SK-N-SH (cell line): Measurements from ENCODE around the gene DOCK4. TPM values are rescaled to one million over a fixed set of nuclear protein-coding genes. Genes with fewer than 3 reads are reported as not detected.

ENCODE experiments used
- CTCF ChIA-PET: fragments of 300-600, 350-600 bp; formaldehyde crosslinking; extraction: SDS; loops from one replicate; lab custom pipeline; 2021; lab: Yijun Ruan, JAX
- POLR2A ChIA-PET: fragments of 350-600 bp; sonication (Branson Sonifier 250); formaldehyde crosslinking; extraction: SDS; loops from one replicate; lab custom pipeline; 2020; ENCODE audit warnings: antibody characterized with exemption, inconsistent platforms; lab: Yijun Ruan, JAX
- DNase-seq: peaks from one replicate; pipeline ENCODE4 v3.0.0; 2012
- H2AFZ ChIP-seq: fragments of 200-600 bp; sonication (generic); 2 replicates; pipeline ENCODE4 v1.8.1; 2016; ENCODE audit warnings: antibody characterized with exemption, mild to moderate bottlenecking, low read depth
- H3F3A ChIP-seq: fragments of 200-600 bp; sonication (generic); replicated peaks from 2 replicates; pipeline ENCODE3; 2016; ENCODE audit warnings: antibody characterized with exemption, mild to moderate bottlenecking; ENCODE audit not compliant: insufficient read depth
- H3K27ac ChIP-seq, 2 experiments: fragments of 200-500 bp in 1 of 2; fragments of 200-600 bp in 1 of 2; sonication (Bioruptor generic) in 1 of 2; sonication (generic), shearing (Covaris generic) in 1 of 2; 2 replicates each; pipeline versions ENCODE4 v1.5.1 to v1.6.1; 2014 to 2016; ENCODE audit warnings: low read depth in 2 of 2, inconsistent platforms in 1 of 2, low read length in 1 of 2, mild to moderate bottlenecking in 1 of 2, mixed read lengths in 1 of 2
- H3K27me3 ChIP-seq: fragments of 200-600 bp; sonication (generic), shearing (Covaris generic); 2 replicates; pipeline ENCODE4 v1.6.1; 2016; ENCODE audit warnings: mixed run types; ENCODE audit not compliant: insufficient read depth
- H3K36me3 ChIP-seq, 2 experiments: fragments of 200-500 bp in 1 of 2; fragments of 200-600 bp in 1 of 2; sonication (Bioruptor generic) in 1 of 2; sonication (generic) in 1 of 2; replicated peaks in 1 of 2; 2 replicates each; pipeline versions ENCODE3 to v1.5.1; 2014 to 2016; ENCODE audit warnings: low read length in 1 of 2, mild to moderate bottlenecking in 1 of 2; ENCODE audit not compliant: insufficient read depth in 2 of 2, control insufficient read depth in 1 of 2
- H3K4me1 ChIP-seq, 2 experiments: fragments of 200-500 bp in 1 of 2; fragments of 200-600 bp in 1 of 2; sonication (Bioruptor generic) in 1 of 2; sonication (generic), shearing (Covaris generic) in 1 of 2; 2 replicates each; pipeline versions ENCODE4 v1.5.1 to v1.6.1; 2014 to 2016; ENCODE audit warnings: low read depth in 1 of 2, low read length in 1 of 2, mixed run types in 1 of 2; ENCODE audit not compliant: insufficient read depth in 2 of 2, control insufficient read depth in 1 of 2
- H3K4me2 ChIP-seq: fragments of 200-600 bp; sonication (generic), shearing (Covaris generic); 2 replicates; pipeline ENCODE4 v1.6.1; 2017; ENCODE audit warnings: mixed run types
- H3K4me3 ChIP-seq, 2 experiments: fragments of 200-500 bp in 1 of 2; fragments of 200-600 bp in 1 of 2; sonication (Bioruptor generic) in 1 of 2; sonication (generic), shearing (Covaris generic) in 1 of 2; 2 replicates each; pipeline versions ENCODE4 v1.5.1 to v1.8.1; 2014 to 2016; ENCODE audit warnings: low read depth in 2 of 2, inconsistent platforms in 1 of 2, low read length in 1 of 2, mild to moderate bottlenecking in 1 of 2, mixed read lengths in 1 of 2, moderate library complexity in 1 of 2
- H3K79me2 ChIP-seq: fragments of 200-600 bp; sonication (generic); 2 replicates; pipeline ENCODE4 v1.8.1; 2017; ENCODE audit warnings: mild to moderate bottlenecking; ENCODE audit not compliant: insufficient read depth
- H3K9ac ChIP-seq: fragments of 200-600 bp; sonication (generic); 2 replicates; pipeline ENCODE4 v1.6.1; 2017; ENCODE audit warnings: mixed run types
- H3K9me2 ChIP-seq: fragments of 200-600 bp; sonication (generic); 2 replicates; pipeline ENCODE4 v1.6.1; 2017; ENCODE audit warnings: mixed run types
- H3K9me3 ChIP-seq: fragments of 200-600 bp; sonication (generic); 2 replicates; pipeline ENCODE4 v1.6.1; 2017; ENCODE audit warnings: mixed run types, mild to moderate bottlenecking, moderate library complexity
- H4K20me1 ChIP-seq: fragments of 200-600 bp; sonication (generic); 2 replicates; pipeline ENCODE4 v1.6.1; 2017; ENCODE audit warnings: mild to moderate bottlenecking, mixed run types; ENCODE audit not compliant: insufficient read depth
- CHD2 ChIP-seq: fragments of 150-350 bp; IDR thresholded peaks from 2 replicates; pipeline ENCODE4 v1.6.1; 2018; ENCODE audit warnings: low read length; ENCODE audit not compliant: partially characterized antibody
- CTCF ChIP-seq: fragments of 200-600 bp; sonication (generic); IDR thresholded peaks from 2 replicates; pipeline ENCODE4 v1.6.1; 2017; ENCODE audit warnings: antibody characterized with exemption, mild to moderate bottlenecking, moderate library complexity
- FOSL2 ChIP-seq: IDR thresholded peaks from 2 replicates; pipeline ENCODE4 v1.4.0; 2012; ENCODE audit warnings: low read depth, mild to moderate bottlenecking, moderate library complexity, borderline replicate concordance
- GATA2 ChIP-seq: sonication (generic); formaldehyde crosslinking; IDR thresholded peaks from 2 replicates; pipeline ENCODE4 v1.5.0; 2020; ENCODE audit warnings: mild to moderate bottlenecking, missing genetic modification reagents
- MAX ChIP-seq: IDR thresholded peaks from 2 replicates; pipeline ENCODE4 v1.4.0; 2012; ENCODE audit warnings: low read depth
- MEF2A ChIP-seq: IDR thresholded peaks from 2 replicates; pipeline ENCODE4 v1.4.0; 2012; ENCODE audit warnings: low read depth, borderline replicate concordance
- NFIC ChIP-seq: IDR thresholded peaks from 2 replicates; pipeline ENCODE4 v1.4.0; 2012; ENCODE audit warnings: borderline replicate concordance
- NRF1 ChIP-seq: IDR thresholded peaks from 2 replicates; pipeline ENCODE4 v1.6.1; 2012; ENCODE audit warnings: low read depth, mild to moderate bottlenecking, low read length
- PBX3 ChIP-seq: IDR thresholded peaks from 2 replicates; pipeline ENCODE4; 2012
- REST ChIP-seq: IDR thresholded peaks from 2 replicates; pipeline ENCODE4 v1.6.1; 2012; ENCODE audit warnings: mild to moderate bottlenecking, low read depth, low read length, moderate library complexity
- RFX5 ChIP-seq: IDR thresholded peaks from 2 replicates; pipeline ENCODE4 v1.6.1; 2012; ENCODE audit warnings: mild to moderate bottlenecking, improper control_type of control experiment, low read length
- SIN3A ChIP-seq: IDR thresholded peaks from 2 replicates; pipeline ENCODE4 v1.6.1; 2012; ENCODE audit warnings: low read depth, mild to moderate bottlenecking, low read length, moderate library complexity, borderline replicate concordance
- TAF1 ChIP-seq: IDR thresholded peaks from 2 replicates; pipeline ENCODE4 v1.6.1; 2012; ENCODE audit warnings: low read depth, mild to moderate bottlenecking, low read length, moderate library complexity, borderline replicate concordance
- YY1 ChIP-seq: IDR thresholded peaks from 2 replicates; pipeline ENCODE4 v1.4.0; 2012; ENCODE audit warnings: low read depth, mild to moderate bottlenecking
- polyA plus RNA-seq, 3 experiments: library from polyadenylated mRNA; depleted of rRNA; stranded (reverse); fragments of >200 nt; gene quantifications; 2 replicates each; pipeline ENCODE4 v1.2.3, GENCODE V29; 2012

DOCK4 gene
- polyA plus RNA-seq, 1 of the 3 experiments (the other 2 are of a cell fraction) = 8.5 TPM

- no peak for DNase-seq
- no peaks in the 10 kb centered on the region for H3K79me2 ChIP-seq
- H3K4me3 ChIP-seq = no peak overlapping the region
- no peaks in the 10 kb centered on the region for H3K9me2 ChIP-seq
- H3K9me3 ChIP-seq = no peaks in the 10 kb centered on the region
- ChIA-PET CTCF (no interaction called here), POLR2A (no interaction called here)
- TF ChIP-seq SIN3A (no peak), NRF1 (no peak), FOSL2 (no peak), NFIC (no peak), CTCF (no peak), REST (no peak), GATA2 (CRISPR knock-in tag) (no peak), CHD2 (no peak), TAF1 (no peak), MAX (no peak), PBX3 (no peak), MEF2A (no peak), YY1 (no peak), RFX5 (no peak)
- H2AFZ ChIP-seq = no peak overlapping the region
- H3K4me2 ChIP-seq = no peak overlapping the region
- no peaks in the 10 kb centered on the region for H3K27me3 ChIP-seq
- no peak overlapping the region for H3K9ac ChIP-seq
- H4K20me1 ChIP-seq = no peaks in the 10 kb centered on the region
- H3K36me3 ChIP-seq = peaks cover 0 to 19% of the 10 kb centered on the region in 2 experiments
- H3F3A ChIP-seq = peaks cover 15% of the 10 kb centered on the region
- H3K4me1 ChIP-seq = peaks cover 0 to 4% of the 10 kb centered on the region in 2 experiments; a peak in 2 of 4 replicates
- no peak overlapping the region for H3K27ac ChIP-seq
These were observed 458.5 kb downstream of the DOCK4 start for GRCh38 chr7:111747718-111748117.
